Neural progenitor cell (in vitro differentiated cells): ENCODE results near the gene SLC7A7. TPM values are rescaled to one million over a fixed set of nuclear protein-coding genes. Genes with fewer than 3 reads are reported as not detected.
"Not testable (repeated sequence)": the region's sequence is repeated elsewhere in the genome, so short reads cannot be mapped to it uniquely, and the experiment has no call there.

ENCODE experiments used
- DNase-seq: peaks from one replicate; pipeline ENCODE4 v3.0.0-alpha.2; 2016; ENCODE audit warnings: low spot score
- H2AFZ ChIP-seq: fragments of 200-600 bp; sonication (generic); replicated peaks from 2 replicates; pipeline ENCODE4 v1.6.1; 2016; ENCODE audit warnings: antibody characterized with exemption
- H3F3A ChIP-seq: fragments of 200-600 bp; sonication (generic); 2 replicates; pipeline ENCODE4 v1.6.1; 2016; ENCODE audit warnings: antibody characterized with exemption, low read depth
- H3K27ac ChIP-seq: fragments of 200-600 bp; sonication (generic); 2 replicates; pipeline ENCODE4 v1.5.1; 2016; ENCODE audit warnings: mild to moderate bottlenecking
- H3K27me3 ChIP-seq: fragments of 200-600 bp; sonication (generic); 2 replicates; pipeline ENCODE4 v1.6.1; 2016; ENCODE audit warnings: mild to moderate bottlenecking, moderate library complexity
- H3K36me3 ChIP-seq: fragments of 200-600 bp; sonication (generic); 2 replicates; pipeline ENCODE4 v1.5.1; 2016
- H3K4me1 ChIP-seq: fragments of 200-600 bp; sonication (generic); 2 replicates; pipeline ENCODE4 v1.6.1; 2016; ENCODE audit warnings: mixed run types
- H3K4me2 ChIP-seq: fragments of 200-600 bp; sonication (generic); 2 replicates; pipeline ENCODE4 v1.6.1; 2016
- H3K4me3 ChIP-seq: fragments of 200-600 bp; sonication (generic); 2 replicates; pipeline ENCODE4 v1.5.1; 2016
- H3K79me2 ChIP-seq: fragments of 200-600 bp; sonication (generic); 2 replicates; pipeline ENCODE4 v1.6.1; 2016; ENCODE audit warnings: low read depth
- H3K9ac ChIP-seq: fragments of 200-600 bp; sonication (generic); 2 replicates; pipeline ENCODE4 v1.6.1; 2016
- H3K9me3 ChIP-seq: fragments of 200-600 bp; sonication (generic); 2 replicates; pipeline ENCODE4 v1.5.1; 2016; ENCODE audit warnings: low read depth
- H4K20me1 ChIP-seq: fragments of 200-600 bp; sonication (generic); 2 replicates; pipeline ENCODE4 v1.6.1; 2016; ENCODE audit warnings: low read depth
- H3K27ac Mint-ChIP-seq: 3 replicates; pipeline ENCODE4 v1.8.0; 2021; ENCODE audit warnings: mixed read lengths
- H3K27me3 Mint-ChIP-seq: 2 replicates; pipeline ENCODE4 v1.8.0; 2022; ENCODE audit warnings: low read depth, mild to moderate bottlenecking, inconsistent platforms, moderate library complexity, mixed read lengths; ENCODE audit not compliant: insufficient read depth
- H3K36me3 Mint-ChIP-seq: 3 replicates; pipeline ENCODE4 v1.8.0; 2021; ENCODE audit warnings: mixed read lengths
- H3K4me1 Mint-ChIP-seq: 3 replicates; pipeline ENCODE4 v1.8.0; 2021; ENCODE audit warnings: mixed read lengths
- H3K4me3 Mint-ChIP-seq: 3 replicates; pipeline ENCODE4 v1.8.0; 2021; ENCODE audit warnings: mild to moderate bottlenecking, moderate library complexity, mixed read lengths
- H3K9me3 Mint-ChIP-seq: 3 replicates; pipeline ENCODE4 v1.8.0; 2020; ENCODE audit warnings: mixed read lengths
- EZH2 ChIP-seq: fragments of 200-600 bp; sonication (generic); IDR thresholded peaks from 2 replicates; pipeline ENCODE4 v1.6.1; 2017; ENCODE audit warnings: antibody characterized with exemption, mild to moderate bottlenecking, moderate library complexity
- EZH2phosphoT487 ChIP-seq: fragments of 200-600 bp; sonication (generic); IDR thresholded peaks from 2 replicates; pipeline ENCODE4 v1.6.1; 2017; ENCODE audit warnings: antibody characterized with exemption
- total RNA-seq: library from RNA; depleted of rRNA; stranded (reverse); fragments of >200 nt; gene quantifications from 2 replicates; pipeline ENCODE4 v1.2.3, GENCODE V29; 2015; ENCODE audit warnings: low replicate concordance
- TF ChIP-seq, protein P1 (sequence below): fragments of 200-600 bp; sonication (generic); IDR thresholded peaks from 2 replicates; pipeline ENCODE4 v1.5.1; 2017; ENCODE audit warnings: antibody characterized with exemption, mild to moderate bottlenecking

Gene SLC7A7
- total RNA-seq, 1 donor from 2014 or later = 5.6 TPM

DNA sequence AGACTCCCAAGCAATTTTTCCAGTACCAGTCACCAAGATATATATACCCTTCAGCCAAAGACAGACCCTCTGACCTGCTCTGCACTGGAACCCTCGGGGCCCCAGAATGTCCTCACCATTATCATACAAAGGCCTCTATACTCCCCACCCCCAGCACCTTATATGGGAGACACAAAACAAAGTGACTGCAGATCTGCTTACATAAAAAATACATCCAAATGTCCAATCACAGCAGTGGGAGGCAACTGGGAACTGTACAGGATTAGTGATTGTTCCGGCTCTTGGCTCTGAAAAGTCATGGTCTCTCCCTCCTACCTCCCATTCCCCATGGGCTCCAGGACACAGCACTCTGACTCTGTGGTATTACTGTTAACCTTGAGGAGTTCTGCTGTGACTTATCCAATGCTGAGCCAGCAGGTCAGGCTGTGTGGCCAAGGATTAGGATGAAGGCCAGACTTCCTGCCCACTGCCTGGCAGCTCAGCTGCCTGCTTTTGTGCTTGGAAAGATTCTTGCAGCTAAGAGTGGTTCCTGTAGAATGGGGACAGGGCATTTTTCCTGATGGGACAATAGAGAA, 35.0 kb downstream of the SLC7A7 start:
- H3K36me3 Mint-ChIP-seq = peaks cover 1% of the 10 kb centered on the region

DNA sequence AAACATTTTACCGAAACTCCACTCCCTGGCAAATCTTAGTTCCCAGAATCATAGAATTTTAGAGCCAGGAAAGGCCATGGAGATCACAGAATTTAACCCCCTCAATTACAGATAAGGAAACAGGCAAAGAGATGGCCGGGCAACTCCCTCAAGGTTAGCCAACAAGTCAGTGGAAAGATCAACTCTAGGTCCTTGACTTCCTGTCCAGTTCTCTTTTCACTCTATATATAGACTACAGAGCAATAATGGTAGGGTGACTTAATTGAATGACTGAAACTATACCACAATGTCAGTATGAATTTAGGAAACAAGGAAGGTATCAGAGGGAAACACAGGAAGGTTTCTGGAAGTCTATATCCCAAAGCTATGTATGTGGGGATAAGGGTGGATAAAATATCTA, 37.2 kb downstream of the SLC7A7 start:
- Mint-ChIP-seq H3K27ac (no peak overlapping the region), H3K9me3 (no peaks in the 10 kb centered on the region), H3K27me3 (peaks cover 2% of the 10 kb centered on the region), H3K36me3 (peaks cover 7% of the 10 kb centered on the region), H3K4me3 (no peak overlapping the region), H3K4me1 (peaks cover 14% of the 10 kb centered on the region)
- no peaks in the 10 kb centered on the region for H4K20me1 ChIP-seq
- H3F3A ChIP-seq = peaks cover 12% of the 10 kb centered on the region
- H3K4me1 ChIP-seq = peaks cover 4% of the 10 kb centered on the region
- no peak overlapping the region for H2AFZ ChIP-seq
- H3K27ac ChIP-seq = no peak overlapping the region
- no peaks in the 10 kb centered on the region for H3K79me2 ChIP-seq
- no peak overlapping the region for H3K4me3 ChIP-seq
- TF ChIP-seq, protein P1, sequence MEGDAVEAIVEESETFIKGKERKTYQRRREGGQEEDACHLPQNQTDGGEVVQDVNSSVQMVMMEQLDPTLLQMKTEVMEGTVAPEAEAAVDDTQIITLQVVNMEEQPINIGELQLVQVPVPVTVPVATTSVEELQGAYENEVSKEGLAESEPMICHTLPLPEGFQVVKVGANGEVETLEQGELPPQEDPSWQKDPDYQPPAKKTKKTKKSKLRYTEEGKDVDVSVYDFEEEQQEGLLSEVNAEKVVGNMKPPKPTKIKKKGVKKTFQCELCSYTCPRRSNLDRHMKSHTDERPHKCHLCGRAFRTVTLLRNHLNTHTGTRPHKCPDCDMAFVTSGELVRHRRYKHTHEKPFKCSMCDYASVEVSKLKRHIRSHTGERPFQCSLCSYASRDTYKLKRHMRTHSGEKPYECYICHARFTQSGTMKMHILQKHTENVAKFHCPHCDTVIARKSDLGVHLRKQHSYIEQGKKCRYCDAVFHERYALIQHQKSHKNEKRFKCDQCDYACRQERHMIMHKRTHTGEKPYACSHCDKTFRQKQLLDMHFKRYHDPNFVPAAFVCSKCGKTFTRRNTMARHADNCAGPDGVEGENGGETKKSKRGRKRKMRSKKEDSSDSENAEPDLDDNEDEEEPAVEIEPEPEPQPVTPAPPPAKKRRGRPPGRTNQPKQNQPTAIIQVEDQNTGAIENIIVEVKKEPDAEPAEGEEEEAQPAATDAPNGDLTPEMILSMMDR = no peak
- TF ChIP-seq EZH2phosphoT487 (no peak), EZH2 (no peak)
- no peaks in the 10 kb centered on the region for H3K27me3 ChIP-seq
- no peak overlapping the region for H3K4me2 ChIP-seq
- H3K9me3 ChIP-seq = no peaks in the 10 kb centered on the region
- no peak for DNase-seq
- no peak overlapping the region for H3K9ac ChIP-seq
- H3K36me3 ChIP-seq = no peaks in the 10 kb centered on the region

More for the DNA sequence above, 35.0 kb downstream of the SLC7A7 start:
- no peak overlapping the region for H3K27ac ChIP-seq
- H3K9ac ChIP-seq = no peak overlapping the region
- no peaks in the 10 kb centered on the region for H3K9me3 Mint-ChIP-seq
- peaks cover 14% of the 10 kb centered on the region for H3K4me1 Mint-ChIP-seq
- TF ChIP-seq EZH2 (no peak), EZH2phosphoT487 (no peak)
- TF ChIP-seq, protein P1 = no peak
- no peak overlapping the region for H3K27ac Mint-ChIP-seq
- no peak for DNase-seq
- no peak overlapping the region for H3K4me3 ChIP-seq
- no peaks in the 10 kb centered on the region for H3K36me3 ChIP-seq
- no peak overlapping the region for H3K4me3 Mint-ChIP-seq
- no peaks in the 10 kb centered on the region for H3K4me1 ChIP-seq
- no peaks in the 10 kb centered on the region for H3F3A ChIP-seq
- H3K27me3 Mint-ChIP-seq = peaks cover 2% of the 10 kb centered on the region
- H3K27me3 ChIP-seq = no peaks in the 10 kb centered on the region
- no peak overlapping the region for H2AFZ ChIP-seq
- no peaks in the 10 kb centered on the region for H4K20me1 ChIP-seq
- no peaks in the 10 kb centered on the region for H3K9me3 ChIP-seq
- H3K4me2 ChIP-seq = no peak overlapping the region
- H3K79me2 ChIP-seq = no peaks in the 10 kb centered on the region

DNA sequence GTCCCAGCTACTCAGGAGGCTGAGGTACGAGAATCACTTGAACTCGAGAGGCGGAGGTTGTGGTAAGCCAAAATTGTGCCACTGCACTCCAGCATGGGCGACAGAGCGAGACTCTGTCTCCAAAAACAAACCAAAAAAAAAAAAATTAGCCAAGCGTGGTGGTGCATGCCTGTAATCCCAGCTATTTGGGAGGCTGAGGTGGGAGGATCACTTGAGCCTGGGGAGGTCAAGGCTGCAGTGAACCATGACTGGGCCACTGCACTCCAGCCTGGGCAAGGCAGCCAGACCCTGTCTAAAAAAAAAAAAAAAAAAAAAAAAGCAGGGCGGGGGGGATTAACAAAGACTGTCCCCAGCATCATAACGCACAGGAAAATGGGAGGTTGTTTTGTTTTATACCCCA, 38.4 kb downstream of the SLC7A7 start:
- H4K20me1 ChIP-seq, H3K27ac Mint-ChIP-seq, H3K27me3 ChIP-seq, H2AFZ ChIP-seq, H3K36me3 ChIP-seq, H3K9ac ChIP-seq, H3K9me3 Mint-ChIP-seq, H3K4me3 ChIP-seq, H3K27me3 Mint-ChIP-seq, H3K79me2 ChIP-seq, DNase-seq, H3K27ac ChIP-seq, H3K4me2 ChIP-seq, H3K4me3 Mint-ChIP-seq, H3K36me3 Mint-ChIP-seq, H3K9me3 ChIP-seq, H3K4me1 ChIP-seq: not testable (repeated sequence)
- peaks cover 12% of the 10 kb centered on the region for H3F3A ChIP-seq
- H3K4me1 Mint-ChIP-seq = peaks cover 14% of the 10 kb centered on the region

DNA sequence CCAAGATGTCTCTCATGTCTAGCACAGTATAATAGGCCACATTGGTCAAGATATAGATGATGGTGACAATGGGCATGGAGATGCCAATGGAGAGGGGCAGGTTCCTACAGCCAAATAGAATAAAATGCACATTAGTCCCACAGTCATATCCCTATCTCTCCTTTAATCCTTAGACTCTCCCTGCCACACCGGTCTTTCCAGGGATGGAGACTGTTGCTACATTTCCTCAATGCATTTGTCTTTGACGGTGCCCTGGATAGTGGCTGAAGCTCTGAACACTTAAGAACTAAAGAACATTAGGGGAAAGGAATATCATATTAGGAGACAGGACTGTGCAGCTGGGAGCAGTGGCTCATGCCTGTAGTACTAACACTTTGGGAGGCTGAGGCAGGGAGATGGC, 39.0 kb downstream of the SLC7A7 start:
- Mint-ChIP-seq H3K27me3 (peaks cover 4% of the 10 kb centered on the region), H3K27ac (no peak overlapping the region), H3K4me1 (peaks cover 10% of the 10 kb centered on the region), H3K4me3 (no peak overlapping the region), H3K36me3 (peaks cover 12% of the 10 kb centered on the region), H3K9me3 (no peaks in the 10 kb centered on the region)
- H3K4me1 ChIP-seq = peaks cover 4% of the 10 kb centered on the region
- H4K20me1 ChIP-seq = no peaks in the 10 kb centered on the region
- no peaks in the 10 kb centered on the region for H3K36me3 ChIP-seq
- TF ChIP-seq, protein P1 = no peak
- TF ChIP-seq EZH2phosphoT487 = no peak
- TF ChIP-seq EZH2 = no peak
- H3K27me3 ChIP-seq = no peaks in the 10 kb centered on the region
- no peak overlapping the region for H3K4me3 ChIP-seq
- no peak overlapping the region for H3K4me2 ChIP-seq
- no peak overlapping the region for H3K27ac ChIP-seq
- H2AFZ ChIP-seq = no peak overlapping the region
- no peaks in the 10 kb centered on the region for H3K9me3 ChIP-seq
- H3K79me2 ChIP-seq = no peaks in the 10 kb centered on the region
- no peak for DNase-seq
- H3K9ac ChIP-seq = no peak overlapping the region
- peaks cover 12% of the 10 kb centered on the region for H3F3A ChIP-seq
